ENCODE results near the gene FCER2.

- TF ChIP-seq CTCF (IDR thresholded peaks at IDR 0.05) (no peak), POLR2A (IDR thresholded peaks at IDR 0.05) (no peak)
These were observed 44.7 kb downstream of the FCER2 start for GRCh38 chr19:7657131-7657751.
